ENCODE data around the gene SLAMF8.

DNA sequence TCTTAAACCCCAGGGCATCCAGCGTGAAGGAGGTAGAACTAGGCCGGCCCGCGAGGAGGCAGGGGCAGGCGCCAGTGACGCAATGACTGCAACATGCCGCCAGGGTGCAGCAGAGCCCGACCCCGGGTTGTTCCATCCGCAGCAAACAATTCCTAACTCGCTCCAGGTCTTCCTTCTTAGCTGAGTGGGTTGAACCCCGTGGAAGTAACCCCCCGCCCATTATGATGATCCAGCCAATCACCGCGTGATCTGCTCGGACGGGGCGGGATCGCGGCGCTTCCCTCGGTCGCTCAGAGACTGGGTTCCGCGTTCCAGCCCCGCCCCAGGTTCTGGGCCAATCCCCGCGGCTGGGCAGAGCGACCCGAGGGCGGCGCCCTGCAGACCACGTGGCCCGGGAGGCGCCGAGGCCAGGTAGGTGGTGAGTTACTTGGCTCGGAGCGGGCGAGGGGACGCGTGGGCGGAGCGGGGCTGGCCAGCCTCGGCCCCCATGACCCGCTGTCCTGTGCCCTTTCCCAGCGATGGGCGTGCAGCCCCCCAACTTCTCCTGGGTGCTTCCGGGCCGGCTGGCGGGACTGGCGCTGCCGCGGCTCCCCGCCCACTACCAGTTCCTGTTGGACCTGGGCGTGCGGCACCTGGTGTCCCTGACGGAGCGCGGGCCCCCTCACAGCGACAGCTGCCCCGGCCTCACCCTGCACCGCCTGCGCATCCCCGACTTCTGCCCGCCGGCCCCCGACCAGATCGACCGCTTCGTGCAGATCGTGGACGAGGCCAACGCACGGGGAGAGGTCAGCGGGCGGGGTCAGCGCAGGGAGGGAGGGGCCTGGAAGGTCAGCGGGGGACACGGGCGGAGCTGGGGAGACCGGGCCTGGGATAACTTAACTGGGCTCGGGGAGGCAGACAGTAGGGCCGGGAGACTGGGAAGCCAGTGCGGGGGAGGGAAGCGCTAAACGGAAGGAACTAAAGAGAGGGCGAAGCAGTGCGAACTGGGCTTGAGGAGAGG lies 45.8 kb upstream of the SLAMF8 start, which contains the start of gene DUSP23:
- TF ChIP-seq CTCF (IDR thresholded peaks at IDR 0.05): peak; percentile 96
- no peak for TF ChIP-seq POLR2A (IDR thresholded peaks at IDR 0.05)
- no peak for TF ChIP-seq EP300 (IDR thresholded peaks at IDR 0.05)
- TF ChIP-seq POLR2AphosphoS5 (IDR thresholded peaks at IDR 0.05): peak in 1 of 3 donors; percentile 76

Data from suprapubic skin (tissue), 4 donors.